Measurements from ENCODE around the gene PARD3B.

Gene PARD3B

DNA sequence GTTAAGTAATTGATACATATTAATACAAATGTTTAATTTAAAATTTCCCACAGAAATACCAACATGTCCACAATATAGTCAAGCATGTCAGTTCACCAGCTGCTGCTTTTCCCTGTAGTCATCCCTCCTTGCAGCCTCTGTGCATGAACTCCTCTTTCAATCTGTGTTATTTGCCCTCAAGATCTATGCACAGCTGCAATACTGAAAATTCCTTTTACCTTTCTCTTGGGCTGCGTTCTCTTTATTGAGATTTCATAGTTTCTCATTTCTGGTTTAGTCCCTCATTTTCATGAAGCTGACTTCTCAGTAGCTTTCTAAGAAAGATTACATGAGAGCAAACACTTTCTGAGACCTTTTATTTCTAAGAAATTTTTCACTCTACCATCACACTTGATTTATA, 464.9 kb downstream of the PARD3B start:
- Histone ChIP-seq H3K4me3 (ENCODE audit: insufficient read depth, low read length, poor library complexity, severe bottlenecking) (no peak overlapping the region), H3K4me2 (ENCODE audit: low read depth, low read length, poor library complexity, severe bottlenecking) (no peak overlapping the region), H3K36me3 (ENCODE audit: low read length) (no peaks in the 10 kb centered on the region), H2AFZ (ENCODE audit: low read depth, low read length, severe bottlenecking) (no peak overlapping the region), H3K9me2 (replicated peaks; ENCODE audit: insufficient read depth, low read length) (no peaks in the 10 kb centered on the region; the same call in 1 of the 2 replicates), H3K79me2 (ENCODE audit: insufficient read depth, low read length) (no peaks in the 10 kb centered on the region), H3K27me3 (ENCODE audit: low read length) (no peaks in the 10 kb centered on the region), H3K27ac (ENCODE audit: low read depth, low read length) (no peak overlapping the region), H3F3A (ENCODE audit: insufficient read depth) (no peaks in the 10 kb centered on the region), H4K20me1 (ENCODE audit: low read depth, low read length) (no peaks in the 10 kb centered on the region), H3K9me3 (ENCODE audit: insufficient read depth, low read length) (no peaks in the 10 kb centered on the region), H3K9ac (ENCODE audit: low read length) (no peak overlapping the region)
- TF ChIP-seq EZH2phosphoT487 (conservative IDR thresholded peaks at IDR 0.05; ENCODE audit: low read length): no peak
- TF ChIP-seq, protein P1, sequence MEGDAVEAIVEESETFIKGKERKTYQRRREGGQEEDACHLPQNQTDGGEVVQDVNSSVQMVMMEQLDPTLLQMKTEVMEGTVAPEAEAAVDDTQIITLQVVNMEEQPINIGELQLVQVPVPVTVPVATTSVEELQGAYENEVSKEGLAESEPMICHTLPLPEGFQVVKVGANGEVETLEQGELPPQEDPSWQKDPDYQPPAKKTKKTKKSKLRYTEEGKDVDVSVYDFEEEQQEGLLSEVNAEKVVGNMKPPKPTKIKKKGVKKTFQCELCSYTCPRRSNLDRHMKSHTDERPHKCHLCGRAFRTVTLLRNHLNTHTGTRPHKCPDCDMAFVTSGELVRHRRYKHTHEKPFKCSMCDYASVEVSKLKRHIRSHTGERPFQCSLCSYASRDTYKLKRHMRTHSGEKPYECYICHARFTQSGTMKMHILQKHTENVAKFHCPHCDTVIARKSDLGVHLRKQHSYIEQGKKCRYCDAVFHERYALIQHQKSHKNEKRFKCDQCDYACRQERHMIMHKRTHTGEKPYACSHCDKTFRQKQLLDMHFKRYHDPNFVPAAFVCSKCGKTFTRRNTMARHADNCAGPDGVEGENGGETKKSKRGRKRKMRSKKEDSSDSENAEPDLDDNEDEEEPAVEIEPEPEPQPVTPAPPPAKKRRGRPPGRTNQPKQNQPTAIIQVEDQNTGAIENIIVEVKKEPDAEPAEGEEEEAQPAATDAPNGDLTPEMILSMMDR (IDR thresholded peaks at IDR 0.05; ENCODE audit: insufficient read depth, low read length, poor library complexity, severe bottlenecking): no peak

DNA sequence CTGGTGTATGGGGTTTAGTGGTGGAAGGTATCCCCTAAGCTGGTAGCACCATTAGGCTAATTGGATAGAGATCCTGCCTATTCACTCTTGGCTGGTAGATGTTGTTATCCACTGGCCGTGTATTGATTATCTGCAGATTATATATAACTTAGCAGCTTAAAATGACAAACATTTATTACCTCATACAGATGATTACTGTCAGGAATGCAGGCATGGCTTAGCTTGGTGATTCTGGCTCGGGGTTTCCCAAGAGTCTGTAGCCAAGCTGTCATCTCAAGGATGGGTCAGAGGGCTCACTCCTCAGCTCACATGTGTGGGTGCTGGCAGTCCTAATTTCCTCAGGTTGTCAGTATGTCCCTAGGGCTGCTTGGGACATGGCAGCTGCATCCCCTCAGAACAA, 465.8 kb downstream of the PARD3B start:
- TF ChIP-seq EZH2phosphoT487 (conservative IDR thresholded peaks at IDR 0.05; ENCODE audit: low read length): no peak
- TF ChIP-seq, protein P1 (IDR thresholded peaks at IDR 0.05; ENCODE audit: insufficient read depth, low read length, poor library complexity, severe bottlenecking): no peak
- H3K36me3 ChIP-seq (ENCODE audit: low read length): no peaks in the 10 kb centered on the region
- H3K9ac ChIP-seq (ENCODE audit: low read length): no peak overlapping the region
- no peaks in the 10 kb centered on the region for H3K79me2 ChIP-seq (ENCODE audit: insufficient read depth, low read length)
- no peaks in the 10 kb centered on the region; the same call in 1 of the 2 replicates for H3K9me2 ChIP-seq (replicated peaks; ENCODE audit: insufficient read depth, low read length)
- H3K27me3 ChIP-seq (ENCODE audit: low read length): no peaks in the 10 kb centered on the region
- no peaks in the 10 kb centered on the region for H3K9me3 ChIP-seq (ENCODE audit: insufficient read depth, low read length)
- no peak overlapping the region for H3K27ac ChIP-seq (ENCODE audit: low read depth, low read length)
- no peak overlapping the region for H3K4me2 ChIP-seq (ENCODE audit: low read depth, low read length, poor library complexity, severe bottlenecking)
- no peaks in the 10 kb centered on the region for H3F3A ChIP-seq (ENCODE audit: insufficient read depth)
- no peaks in the 10 kb centered on the region for H4K20me1 ChIP-seq (ENCODE audit: low read depth, low read length)
- H3K4me3 ChIP-seq (ENCODE audit: insufficient read depth, low read length, poor library complexity, severe bottlenecking): no peak overlapping the region
- H2AFZ ChIP-seq (ENCODE audit: low read depth, low read length, severe bottlenecking): no peak overlapping the region

DNA sequence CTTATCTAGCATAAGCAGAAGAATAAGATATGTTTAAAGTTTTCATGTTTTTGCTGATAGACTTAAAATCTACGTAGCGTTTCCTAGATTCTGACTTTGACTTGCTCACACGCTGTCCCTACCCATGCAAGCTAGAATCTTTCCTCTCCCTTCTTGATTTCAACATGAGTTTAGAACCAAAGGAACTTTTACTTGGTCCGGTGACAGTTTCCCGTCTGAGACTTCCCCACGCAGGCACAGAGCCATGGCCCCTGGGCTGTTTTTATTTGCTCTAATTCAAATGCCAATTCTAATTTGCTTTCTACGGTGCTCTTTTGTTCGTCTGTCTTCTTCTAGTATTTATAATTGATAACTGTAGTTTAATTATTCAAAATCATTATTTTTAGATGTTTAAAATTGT, 467.7 kb downstream of the PARD3B start:
- H3K9me2 ChIP-seq (replicated peaks; ENCODE audit: insufficient read depth, low read length): no peaks in the 10 kb centered on the region; the same call in 1 of the 2 replicates
- H3K27me3 ChIP-seq (ENCODE audit: low read length): no peaks in the 10 kb centered on the region
- H3F3A ChIP-seq (ENCODE audit: insufficient read depth): no peaks in the 10 kb centered on the region
- H2AFZ ChIP-seq (ENCODE audit: low read depth, low read length, severe bottlenecking): no peak overlapping the region
- TF ChIP-seq, protein P1 (IDR thresholded peaks at IDR 0.05; ENCODE audit: insufficient read depth, low read length, poor library complexity, severe bottlenecking): no peak
- no peak for TF ChIP-seq EZH2phosphoT487 (conservative IDR thresholded peaks at IDR 0.05; ENCODE audit: low read length)
- no peak overlapping the region for H3K27ac ChIP-seq (ENCODE audit: low read depth, low read length)
- no peaks in the 10 kb centered on the region for H3K9me3 ChIP-seq (ENCODE audit: insufficient read depth, low read length)
- H3K36me3 ChIP-seq (ENCODE audit: low read length): no peaks in the 10 kb centered on the region
- no peaks in the 10 kb centered on the region for H4K20me1 ChIP-seq (ENCODE audit: low read depth, low read length)
- H3K4me3 ChIP-seq (ENCODE audit: insufficient read depth, low read length, poor library complexity, severe bottlenecking): no peak overlapping the region
- H3K79me2 ChIP-seq (ENCODE audit: insufficient read depth, low read length): no peaks in the 10 kb centered on the region
- no peak overlapping the region for H3K9ac ChIP-seq (ENCODE audit: low read length)
- no peak overlapping the region for H3K4me2 ChIP-seq (ENCODE audit: low read depth, low read length, poor library complexity, severe bottlenecking)

Measured in SU-DHL-6 (cell line).